ENCODE data around the gene IFNGR2. TPM values are rescaled to one million over a fixed set of nuclear protein-coding genes. Genes with fewer than 3 reads are reported as not detected.
"Not testable (repeated sequence)": the region's sequence is repeated elsewhere in the genome, so short reads cannot be mapped to it uniquely, and the experiment has no call there.

IFNGR2 gene
- total RNA-seq, 1 experiment from 2014 or later: 47.9 TPM

DNA sequence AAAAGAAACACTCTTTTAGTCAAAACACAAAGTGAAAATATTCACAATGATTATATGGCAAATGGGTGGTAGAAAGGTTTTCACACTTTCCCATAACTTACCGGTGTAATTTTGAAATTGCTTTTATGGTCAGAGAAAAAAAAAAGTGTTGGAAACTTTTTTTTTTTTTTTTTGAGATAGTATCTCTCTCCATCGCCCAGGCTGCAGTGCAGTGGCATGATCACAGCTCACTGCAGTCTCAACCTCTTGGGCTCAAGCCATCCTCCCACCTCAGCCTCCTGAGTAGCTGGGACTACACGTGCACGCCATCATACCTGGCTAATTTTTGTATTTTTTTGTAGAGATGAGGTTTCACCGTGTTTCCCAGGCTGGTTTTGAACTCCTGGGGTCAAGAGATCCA, 3.3 kb downstream of the IFNGR2 start:
- TF ChIP-seq TCF7L2 (IDR thresholded peaks at IDR 0.05; ENCODE audit: low read depth, low read length) (no peak), POLR2AphosphoS5 (IDR thresholded peaks at IDR 0.05; ENCODE audit: low read depth, low read length) (no peak), REST (IDR thresholded peaks at IDR 0.05; ENCODE audit: insufficient read depth in 1 of 2, low read depth in 2 of 2, low read length in 1 of 2) (no peak), SIN3A (IDR thresholded peaks at IDR 0.05; ENCODE audit: borderline replicate concordance, insufficient read depth, low read depth, low read length) (no peak)
- TF ChIP-seq, protein P1, sequence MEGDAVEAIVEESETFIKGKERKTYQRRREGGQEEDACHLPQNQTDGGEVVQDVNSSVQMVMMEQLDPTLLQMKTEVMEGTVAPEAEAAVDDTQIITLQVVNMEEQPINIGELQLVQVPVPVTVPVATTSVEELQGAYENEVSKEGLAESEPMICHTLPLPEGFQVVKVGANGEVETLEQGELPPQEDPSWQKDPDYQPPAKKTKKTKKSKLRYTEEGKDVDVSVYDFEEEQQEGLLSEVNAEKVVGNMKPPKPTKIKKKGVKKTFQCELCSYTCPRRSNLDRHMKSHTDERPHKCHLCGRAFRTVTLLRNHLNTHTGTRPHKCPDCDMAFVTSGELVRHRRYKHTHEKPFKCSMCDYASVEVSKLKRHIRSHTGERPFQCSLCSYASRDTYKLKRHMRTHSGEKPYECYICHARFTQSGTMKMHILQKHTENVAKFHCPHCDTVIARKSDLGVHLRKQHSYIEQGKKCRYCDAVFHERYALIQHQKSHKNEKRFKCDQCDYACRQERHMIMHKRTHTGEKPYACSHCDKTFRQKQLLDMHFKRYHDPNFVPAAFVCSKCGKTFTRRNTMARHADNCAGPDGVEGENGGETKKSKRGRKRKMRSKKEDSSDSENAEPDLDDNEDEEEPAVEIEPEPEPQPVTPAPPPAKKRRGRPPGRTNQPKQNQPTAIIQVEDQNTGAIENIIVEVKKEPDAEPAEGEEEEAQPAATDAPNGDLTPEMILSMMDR (IDR thresholded peaks at IDR 0.05): no peak
- ATAC-seq (no peak), DNase-seq (ENCODE audit: low read depth, low spot score) (no peak)
- Histone ChIP-seq H3K27ac (ENCODE audit: low read length) (no peak overlapping the region), H3K9me3 (ENCODE audit: control insufficient read depth, insufficient read depth, low read depth, low read length) (no peaks in the 10 kb centered on the region), H3K36me3 (ENCODE audit: control insufficient read depth, insufficient read depth, low read length) (peaks cover 3% of the 10 kb centered on the region; the same call in 1 of the 2 replicates), H3K27me3 (ENCODE audit: control insufficient read depth, insufficient read depth, low read length) (no peaks in the 10 kb centered on the region), H3K4me1 (ENCODE audit: control insufficient read depth, insufficient read depth, low read length) (peaks cover 11% of the 10 kb centered on the region), H3K4me3 (ENCODE audit: low read depth in 2 of 2, low read length in 2 of 2) (no peak overlapping the region)
- ChIA-PET CTCF (interaction anchor here (1.0 kb wide), 1 partner anchor 45 kb away, joined by 3 read pairs; no protein-coding TSS in a partner anchor), POLR2A (interaction anchor here (0.7 kb wide), 1 partner anchor 381 kb away, joined by 8 read pairs; the partner anchor contains the start of gene OLIG2)
- in situ Hi-C loops (cut with HindIII; ENCODE audit: low pct_unique_long_range_greater_than_20kb, low sequenced_read_pairs): no loop called here
- BruUV-seq (replicated peaks): no TSS peak
- intact Hi-C loops (cut with micrococcal nuclease; ENCODE audit: unreplicated experiment): no loop called here

DNA sequence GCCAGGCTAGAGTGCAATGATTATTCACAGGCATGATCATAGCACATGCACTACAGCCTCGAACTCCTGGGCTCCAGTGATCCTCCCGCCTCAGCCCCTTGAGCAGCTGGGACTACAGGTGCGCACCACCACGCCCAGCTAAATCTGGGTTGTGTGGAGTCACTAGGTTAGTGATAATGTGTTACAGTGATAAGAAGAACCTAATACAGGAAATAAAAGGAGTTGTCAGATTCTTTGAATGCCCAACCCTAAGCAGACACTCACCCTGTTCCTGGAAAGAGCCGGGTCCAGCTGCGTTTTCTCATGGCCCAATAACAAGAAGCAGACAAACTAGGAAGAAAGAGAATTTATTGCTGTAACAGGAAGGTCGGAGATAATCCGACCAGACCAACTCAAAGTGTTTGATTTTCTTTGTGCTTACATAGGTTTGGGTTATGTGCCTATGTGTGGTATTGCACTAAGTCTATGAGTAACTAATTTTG, 8.8 kb downstream of the IFNGR2 start:
- intact Hi-C loops (cut with micrococcal nuclease; ENCODE audit: unreplicated experiment): no loop called here
- TF ChIP-seq POLR2AphosphoS5 (IDR thresholded peaks at IDR 0.05; ENCODE audit: low read depth, low read length) (no peak), SIN3A (IDR thresholded peaks at IDR 0.05; ENCODE audit: borderline replicate concordance, insufficient read depth, low read depth, low read length) (no peak), TCF7L2 (IDR thresholded peaks at IDR 0.05; ENCODE audit: low read depth, low read length) (no peak), REST (IDR thresholded peaks at IDR 0.05; ENCODE audit: insufficient read depth in 1 of 2, low read depth in 2 of 2, low read length in 1 of 2) (no peak)
- TF ChIP-seq, protein P1 (IDR thresholded peaks at IDR 0.05): no peak
- BruUV-seq (replicated peaks): no TSS peak
- no peak for DNase-seq (ENCODE audit: low read depth, low spot score)
- ChIA-PET POLR2A (no interaction called here), CTCF (no interaction called here)
- Histone ChIP-seq H3K27ac (ENCODE audit: low read length) (no peak overlapping the region; the same call in 1 of the 2 replicates), H3K4me1 (ENCODE audit: control insufficient read depth, insufficient read depth, low read length) (peaks cover 29% of the 10 kb centered on the region), H3K36me3 (ENCODE audit: control insufficient read depth, insufficient read depth, low read length) (no peaks in the 10 kb centered on the region), H3K4me3 (ENCODE audit: low read depth in 2 of 2, low read length in 2 of 2) (no peak overlapping the region), H3K27me3 (ENCODE audit: control insufficient read depth, insufficient read depth, low read length) (no peaks in the 10 kb centered on the region), H3K9me3 (ENCODE audit: control insufficient read depth, insufficient read depth, low read depth, low read length) (no peaks in the 10 kb centered on the region)
- in situ Hi-C loops (cut with HindIII; ENCODE audit: low pct_unique_long_range_greater_than_20kb, low sequenced_read_pairs): no loop called here
- no peak for ATAC-seq

DNA sequence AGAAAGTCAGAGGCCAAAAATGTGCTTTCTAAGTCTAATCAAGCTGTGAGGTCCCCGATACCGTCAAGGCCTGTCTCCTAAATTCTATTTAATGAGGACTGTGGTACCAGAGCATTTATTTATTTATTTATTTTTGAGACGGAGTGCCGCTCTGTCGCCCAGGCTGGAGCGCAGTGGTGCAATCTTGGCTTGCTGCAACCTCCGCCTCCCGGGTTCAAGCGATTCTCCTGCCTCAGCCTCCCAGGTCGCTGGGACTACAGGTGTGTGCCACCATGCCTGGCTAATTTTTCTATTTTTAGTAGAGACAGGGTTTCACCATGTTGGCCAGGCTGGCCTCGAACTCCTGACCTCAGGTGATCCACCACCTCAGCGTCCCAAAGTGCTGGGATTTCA, 9.2 kb downstream of the IFNGR2 start:
- H3K27ac ChIP-seq (ENCODE audit: low read length); intact Hi-C loops (cut with micrococcal nuclease; ENCODE audit: unreplicated experiment); H3K4me3 ChIP-seq (ENCODE audit: low read depth in 2 of 2, low read length in 2 of 2); CTCF ChIA-PET; POLR2A ChIA-PET; H3K27me3 ChIP-seq (ENCODE audit: control insufficient read depth, insufficient read depth, low read length); H3K36me3 ChIP-seq (ENCODE audit: control insufficient read depth, insufficient read depth, low read length); BruUV-seq (replicated peaks); DNase-seq (ENCODE audit: low read depth, low spot score); ATAC-seq; H3K9me3 ChIP-seq (ENCODE audit: control insufficient read depth, insufficient read depth, low read depth, low read length); in situ Hi-C loops (cut with HindIII; ENCODE audit: low pct_unique_long_range_greater_than_20kb, low sequenced_read_pairs): not testable (repeated sequence)
- peaks cover 29% of the 10 kb centered on the region for H3K4me1 ChIP-seq (ENCODE audit: control insufficient read depth, insufficient read depth, low read length)
